ENCODE results near the gene BACH2. TPM values are rescaled to one million over a fixed set of nuclear protein-coding genes. Genes with fewer than 3 reads are reported as not detected.

BACH2 gene
- total and polyA plus RNA-seq, 2 experiments from 2014 or later: 1.6 to 5.7 TPM

DNA sequence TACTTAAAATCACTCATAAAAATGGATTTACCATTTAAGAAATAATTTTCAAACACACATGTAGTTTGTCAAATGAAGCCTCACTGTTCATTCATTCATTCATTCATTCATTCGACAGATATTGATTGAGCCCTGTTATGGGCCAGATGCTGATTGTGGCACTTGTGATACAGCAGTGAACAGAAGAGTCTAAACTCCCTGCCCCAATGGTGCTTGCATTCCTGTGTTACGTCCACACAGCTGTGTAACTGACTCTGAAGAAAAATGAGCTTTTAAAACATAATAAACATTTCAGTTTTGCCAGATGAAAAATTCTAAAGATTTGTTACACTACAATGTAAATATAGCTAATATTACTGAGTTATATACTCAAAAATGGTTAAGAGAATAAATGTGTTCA lies 46.2 kb downstream of the BACH2 start:
- Histone ChIP-seq H3K4me2 (no peak overlapping the region), H3K27ac (ENCODE audit: low read depth) (no peak overlapping the region), H2AFZ (no peak overlapping the region), H3K4me1 (ENCODE audit: insufficient read depth) (no peaks in the 10 kb centered on the region), H3K27me3 (ENCODE audit: insufficient read depth) (no peaks in the 10 kb centered on the region), H3K36me3 (ENCODE audit: insufficient read depth) (no peaks in the 10 kb centered on the region), H3K4me3 (no peak overlapping the region), H3K79me2 (replicated peaks; ENCODE audit: insufficient read depth) (no peaks in the 10 kb centered on the region), H3K9me2 (ENCODE audit: insufficient read depth) (no peaks in the 10 kb centered on the region), H3F3A (replicated peaks; ENCODE audit: low read depth) (no peaks in the 10 kb centered on the region), H4K20me1 (replicated peaks; ENCODE audit: insufficient read depth) (no peaks in the 10 kb centered on the region)
- H3K27ac Mint-ChIP-seq: no peak overlapping the region
- DNase-seq (ENCODE audit: low spot score): no peak
- ATAC-seq: no peak
- TF ChIP-seq EZH2phosphoT487 (IDR thresholded peaks at IDR 0.05; ENCODE audit: unreplicated experiment): no peak
- no peak for TF ChIP-seq STAT1 (IDR thresholded peaks at IDR 0.05; ENCODE audit: unreplicated experiment)
- TF ChIP-seq, protein P1, sequence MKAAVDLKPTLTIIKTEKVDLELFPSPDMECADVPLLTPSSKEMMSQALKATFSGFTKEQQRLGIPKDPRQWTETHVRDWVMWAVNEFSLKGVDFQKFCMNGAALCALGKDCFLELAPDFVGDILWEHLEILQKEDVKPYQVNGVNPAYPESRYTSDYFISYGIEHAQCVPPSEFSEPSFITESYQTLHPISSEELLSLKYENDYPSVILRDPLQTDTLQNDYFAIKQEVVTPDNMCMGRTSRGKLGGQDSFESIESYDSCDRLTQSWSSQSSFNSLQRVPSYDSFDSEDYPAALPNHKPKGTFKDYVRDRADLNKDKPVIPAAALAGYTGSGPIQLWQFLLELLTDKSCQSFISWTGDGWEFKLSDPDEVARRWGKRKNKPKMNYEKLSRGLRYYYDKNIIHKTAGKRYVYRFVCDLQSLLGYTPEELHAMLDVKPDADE (IDR thresholded peaks at IDR 0.05): no peak
- TF ChIP-seq NANOG (IDR thresholded peaks at IDR 0.05; ENCODE audit: borderline replicate concordance): no peak
- TF ChIP-seq EZH2 (IDR thresholded peaks at IDR 0.05; ENCODE audit: low read depth, unreplicated experiment): no peak
- TF ChIP-seq JUNB (IDR thresholded peaks at IDR 0.05; ENCODE audit: unreplicated experiment): no peak
- no peak for TF ChIP-seq POLR2AphosphoS5 (IDR thresholded peaks at IDR 0.05; ENCODE audit: low read depth)
- TF ChIP-seq, protein P2, sequence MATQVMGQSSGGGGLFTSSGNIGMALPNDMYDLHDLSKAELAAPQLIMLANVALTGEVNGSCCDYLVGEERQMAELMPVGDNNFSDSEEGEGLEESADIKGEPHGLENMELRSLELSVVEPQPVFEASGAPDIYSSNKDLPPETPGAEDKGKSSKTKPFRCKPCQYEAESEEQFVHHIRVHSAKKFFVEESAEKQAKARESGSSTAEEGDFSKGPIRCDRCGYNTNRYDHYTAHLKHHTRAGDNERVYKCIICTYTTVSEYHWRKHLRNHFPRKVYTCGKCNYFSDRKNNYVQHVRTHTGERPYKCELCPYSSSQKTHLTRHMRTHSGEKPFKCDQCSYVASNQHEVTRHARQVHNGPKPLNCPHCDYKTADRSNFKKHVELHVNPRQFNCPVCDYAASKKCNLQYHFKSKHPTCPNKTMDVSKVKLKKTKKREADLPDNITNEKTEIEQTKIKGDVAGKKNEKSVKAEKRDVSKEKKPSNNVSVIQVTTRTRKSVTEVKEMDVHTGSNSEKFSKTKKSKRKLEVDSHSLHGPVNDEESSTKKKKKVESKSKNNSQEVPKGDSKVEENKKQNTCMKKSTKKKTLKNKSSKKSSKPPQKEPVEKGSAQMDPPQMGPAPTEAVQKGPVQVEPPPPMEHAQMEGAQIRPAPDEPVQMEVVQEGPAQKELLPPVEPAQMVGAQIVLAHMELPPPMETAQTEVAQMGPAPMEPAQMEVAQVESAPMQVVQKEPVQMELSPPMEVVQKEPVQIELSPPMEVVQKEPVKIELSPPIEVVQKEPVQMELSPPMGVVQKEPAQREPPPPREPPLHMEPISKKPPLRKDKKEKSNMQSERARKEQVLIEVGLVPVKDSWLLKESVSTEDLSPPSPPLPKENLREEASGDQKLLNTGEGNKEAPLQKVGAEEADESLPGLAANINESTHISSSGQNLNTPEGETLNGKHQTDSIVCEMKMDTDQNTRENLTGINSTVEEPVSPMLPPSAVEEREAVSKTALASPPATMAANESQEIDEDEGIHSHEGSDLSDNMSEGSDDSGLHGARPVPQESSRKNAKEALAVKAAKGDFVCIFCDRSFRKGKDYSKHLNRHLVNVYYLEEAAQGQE (IDR thresholded peaks at IDR 0.05; ENCODE audit: unreplicated experiment): no peak
- TF ChIP-seq, protein P3, sequence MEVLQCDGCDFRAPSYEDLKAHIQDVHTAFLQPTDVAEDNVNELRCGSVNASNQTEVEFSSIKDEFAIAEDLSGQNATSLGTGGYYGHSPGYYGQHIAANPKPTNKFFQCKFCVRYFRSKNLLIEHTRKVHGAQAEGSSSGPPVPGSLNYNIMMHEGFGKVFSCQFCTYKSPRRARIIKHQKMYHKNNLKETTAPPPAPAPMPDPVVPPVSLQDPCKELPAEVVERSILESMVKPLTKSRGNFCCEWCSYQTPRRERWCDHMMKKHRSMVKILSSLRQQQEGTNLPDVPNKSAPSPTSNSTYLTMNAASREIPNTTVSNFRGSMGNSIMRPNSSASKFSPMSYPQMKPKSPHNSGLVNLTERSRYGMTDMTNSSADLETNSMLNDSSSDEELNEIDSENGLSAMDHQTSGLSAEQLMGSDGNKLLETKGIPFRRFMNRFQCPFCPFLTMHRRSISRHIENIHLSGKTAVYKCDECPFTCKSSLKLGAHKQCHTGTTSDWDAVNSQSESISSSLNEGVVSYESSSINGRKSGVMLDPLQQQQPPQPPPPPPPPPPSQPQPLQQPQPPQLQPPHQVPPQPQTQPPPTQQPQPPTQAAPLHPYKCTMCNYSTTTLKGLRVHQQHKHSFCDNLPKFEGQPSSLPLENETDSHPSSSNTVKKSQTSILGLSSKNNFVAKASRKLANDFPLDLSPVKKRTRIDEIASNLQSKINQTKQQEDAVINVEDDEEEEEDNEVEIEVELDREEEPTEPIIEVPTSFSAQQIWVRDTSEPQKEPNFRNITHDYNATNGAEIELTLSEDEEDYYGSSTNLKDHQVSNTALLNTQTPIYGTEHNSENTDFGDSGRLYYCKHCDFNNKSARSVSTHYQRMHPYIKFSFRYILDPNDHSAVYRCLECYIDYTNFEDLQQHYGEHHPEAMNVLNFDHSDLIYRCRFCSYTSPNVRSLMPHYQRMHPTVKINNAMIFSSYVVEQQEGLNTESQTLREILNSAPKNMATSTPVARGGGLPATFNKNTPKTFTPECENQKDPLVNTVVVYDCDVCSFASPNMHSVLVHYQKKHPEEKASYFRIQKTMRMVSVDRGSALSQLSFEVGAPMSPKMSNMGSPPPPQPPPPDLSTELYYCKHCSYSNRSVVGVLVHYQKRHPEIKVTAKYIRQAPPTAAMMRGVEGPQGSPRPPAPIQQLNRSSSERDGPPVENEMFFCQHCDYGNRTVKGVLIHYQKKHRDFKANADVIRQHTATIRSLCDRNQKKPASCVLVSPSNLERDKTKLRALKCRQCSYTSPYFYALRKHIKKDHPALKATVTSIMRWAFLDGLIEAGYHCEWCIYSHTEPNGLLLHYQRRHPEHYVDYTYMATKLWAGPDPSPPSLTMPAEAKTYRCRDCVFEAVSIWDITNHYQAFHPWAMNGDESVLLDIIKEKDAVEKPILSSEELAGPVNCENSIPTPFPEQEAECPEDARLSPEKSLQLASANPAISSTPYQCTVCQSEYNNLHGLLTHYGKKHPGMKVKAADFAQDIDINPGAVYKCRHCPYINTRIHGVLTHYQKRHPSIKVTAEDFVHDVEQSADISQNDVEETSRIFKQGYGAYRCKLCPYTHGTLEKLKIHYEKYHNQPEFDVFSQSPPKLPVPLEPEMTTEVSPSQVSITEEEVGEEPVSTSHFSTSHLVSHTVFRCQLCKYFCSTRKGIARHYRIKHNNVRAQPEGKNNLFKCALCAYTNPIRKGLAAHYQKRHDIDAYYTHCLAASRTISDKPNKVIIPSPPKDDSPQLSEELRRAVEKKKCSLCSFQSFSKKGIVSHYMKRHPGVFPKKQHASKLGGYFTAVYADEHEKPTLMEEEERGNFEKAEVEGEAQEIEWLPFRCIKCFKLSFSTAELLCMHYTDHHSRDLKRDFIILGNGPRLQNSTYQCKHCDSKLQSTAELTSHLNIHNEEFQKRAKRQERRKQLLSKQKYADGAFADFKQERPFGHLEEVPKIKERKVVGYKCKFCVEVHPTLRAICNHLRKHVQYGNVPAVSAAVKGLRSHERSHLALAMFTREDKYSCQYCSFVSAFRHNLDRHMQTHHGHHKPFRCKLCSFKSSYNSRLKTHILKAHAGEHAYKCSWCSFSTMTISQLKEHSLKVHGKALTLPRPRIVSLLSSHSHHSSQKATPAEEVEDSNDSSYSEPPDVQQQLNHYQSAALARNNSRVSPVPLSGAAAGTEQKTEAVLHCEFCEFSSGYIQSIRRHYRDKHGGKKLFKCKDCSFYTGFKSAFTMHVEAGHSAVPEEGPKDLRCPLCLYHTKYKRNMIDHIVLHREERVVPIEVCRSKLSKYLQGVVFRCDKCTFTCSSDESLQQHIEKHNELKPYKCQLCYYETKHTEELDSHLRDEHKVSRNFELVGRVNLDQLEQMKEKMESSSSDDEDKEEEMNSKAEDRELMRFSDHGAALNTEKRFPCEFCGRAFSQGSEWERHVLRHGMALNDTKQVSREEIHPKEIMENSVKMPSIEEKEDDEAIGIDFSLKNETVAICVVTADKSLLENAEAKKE (CRISPR knock-in tag; IDR thresholded peaks at IDR 0.05): no peak
- no peaks in the 10 kb centered on the region for H3K4me1 Mint-ChIP-seq
- no peaks in the 10 kb centered on the region for H3K9me3 Mint-ChIP-seq
- no peaks in the 10 kb centered on the region for H3K36me3 Mint-ChIP-seq (ENCODE audit: low read depth)
- no peak overlapping the region for H3K4me3 Mint-ChIP-seq
- H3K27me3 Mint-ChIP-seq (ENCODE audit: insufficient read depth, low read depth, poor library complexity): no peaks in the 10 kb centered on the region

Data from GM23338 (cell line).